Hematopoietic multipotent progenitor cell (in vitro differentiated cells): ENCODE data around the gene HSDL2. TPM values are rescaled to one million over a fixed set of nuclear protein-coding genes. Genes with fewer than 3 reads are reported as not detected.
"Not testable (repeated sequence)": the region's sequence is repeated elsewhere in the genome, so short reads cannot be mapped to it uniquely, and the experiment has no call there.

ENCODE experiments used
- DNase-seq, 3 donors: peaks; one replicate each; pipeline ENCODE4 v3.0.0-alpha.2; 2011 to 2015; ENCODE audit warnings: low read depth in 2 of 3, low spot score in 2 of 3
- total RNA-seq: library from RNA; depleted of rRNA; stranded (reverse); fragments of >200 nt; gene quantifications from one replicate; pipeline ENCODE4 v1.2.3, GENCODE V29; 2012

The HSDL2 gene
- total RNA-seq, 1 donor, result 17.0 TPM

DNA sequence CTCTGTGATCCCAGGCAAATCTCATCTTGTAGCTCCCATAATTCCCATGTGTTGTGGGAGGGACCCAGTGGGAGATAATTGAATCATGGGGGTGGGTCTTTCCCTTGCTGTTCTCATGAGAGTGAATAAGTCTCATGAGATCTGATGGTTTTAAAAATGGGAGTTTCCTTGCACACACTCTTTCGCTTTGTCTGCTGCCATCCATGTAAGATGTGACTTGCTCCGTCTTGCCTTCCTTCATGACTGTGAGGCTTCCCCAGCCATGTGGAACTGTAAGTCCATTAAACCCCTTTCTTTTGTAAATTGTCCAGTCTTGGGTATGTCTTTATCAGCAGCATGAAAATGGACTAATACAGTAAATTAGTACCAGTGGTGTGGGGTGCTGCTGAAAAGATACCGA lies 14.7 kb upstream of the HSDL2 start:
- DNase-seq, result not testable (repeated sequence)

DNA sequence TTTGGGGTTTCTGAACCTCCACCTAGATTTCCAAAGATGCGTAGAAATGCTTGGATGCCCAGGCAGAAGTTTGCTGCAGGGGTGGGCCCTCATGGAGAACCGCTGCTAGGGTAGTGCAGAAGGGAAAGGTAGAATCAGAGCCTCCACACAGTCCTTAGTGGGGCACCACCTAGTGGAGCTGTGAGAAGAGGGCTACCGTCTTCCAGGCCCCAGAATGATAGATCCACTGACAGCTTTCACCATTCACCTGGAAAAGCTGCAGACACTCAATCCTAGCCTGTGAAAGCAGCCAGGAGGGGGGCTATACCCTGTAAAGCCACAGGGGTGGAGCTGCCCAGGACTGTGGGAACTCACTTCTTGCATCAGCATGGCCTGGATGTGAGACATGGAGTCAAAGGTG lies 13.3 kb upstream of the HSDL2 start:
- DNase-seq, result no peak

GRCh38 chr9:112367465-112367864 lies 12.4 kb upstream of the HSDL2 start:
- no peak for DNase-seq

GRCh38 chr9:112369817-112370216 lies 10.1 kb upstream of the HSDL2 start:
- DNase-seq, result no peak

DNA sequence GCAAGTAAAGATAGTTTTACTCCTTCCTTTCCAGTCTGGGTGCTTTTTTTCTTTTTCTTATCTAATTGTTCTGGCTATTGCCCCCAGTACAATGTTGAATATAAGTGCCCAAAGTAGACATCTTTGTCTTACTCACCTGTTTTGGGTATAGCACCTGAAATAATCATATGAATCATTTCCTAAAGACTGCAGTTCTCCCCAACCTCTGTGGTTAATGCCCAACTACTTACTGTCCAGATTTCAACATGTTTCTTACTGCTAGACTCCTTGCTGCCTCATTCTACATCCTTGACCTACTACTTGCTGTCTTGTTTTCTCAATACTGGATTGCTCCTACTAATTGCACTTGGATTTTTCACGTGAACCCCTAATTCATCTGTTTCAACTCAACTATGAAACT lies 8.8 kb upstream of the HSDL2 start:
- DNase-seq, result no peak

DNA sequence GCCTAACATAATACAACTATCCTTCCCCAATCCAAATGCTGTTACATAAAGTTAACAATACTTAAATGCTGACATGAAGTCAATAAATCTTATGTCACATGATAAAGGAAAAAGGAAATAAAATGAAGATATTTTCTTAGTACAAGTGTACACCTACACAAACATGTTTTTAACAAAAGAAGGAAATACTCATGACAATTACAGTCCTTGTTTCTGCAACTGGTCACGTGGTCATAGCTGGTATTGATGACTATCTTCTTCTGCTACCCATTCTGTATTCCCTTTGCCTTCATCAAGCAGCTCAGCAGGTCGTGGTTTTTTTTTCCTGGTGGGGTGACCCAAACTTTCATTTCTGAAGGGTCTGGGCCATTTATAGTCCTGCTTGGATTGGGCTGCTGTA lies 6.2 kb upstream of the HSDL2 start:
- DNase-seq, result not testable (repeated sequence)

DNA sequence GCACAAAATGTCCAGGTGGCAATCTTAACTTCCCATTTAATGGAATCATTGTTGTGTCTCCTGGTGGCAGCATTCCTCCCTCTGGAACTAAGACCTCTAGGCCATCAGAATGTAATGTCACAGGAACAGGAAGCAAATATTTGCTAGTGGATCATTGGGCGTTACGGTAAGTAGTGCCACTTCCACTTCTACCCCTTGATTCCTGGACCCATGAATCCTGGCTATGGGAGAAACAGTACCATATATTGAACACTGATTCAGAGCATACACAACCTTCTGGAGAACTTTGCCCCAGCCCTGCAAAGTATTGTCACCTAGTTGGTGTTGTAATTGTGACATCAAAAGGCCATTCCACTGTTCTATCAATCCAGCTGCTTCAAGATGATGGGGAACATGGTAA lies 5.7 kb upstream of the HSDL2 start:
- not testable (repeated sequence) for DNase-seq

DNA sequence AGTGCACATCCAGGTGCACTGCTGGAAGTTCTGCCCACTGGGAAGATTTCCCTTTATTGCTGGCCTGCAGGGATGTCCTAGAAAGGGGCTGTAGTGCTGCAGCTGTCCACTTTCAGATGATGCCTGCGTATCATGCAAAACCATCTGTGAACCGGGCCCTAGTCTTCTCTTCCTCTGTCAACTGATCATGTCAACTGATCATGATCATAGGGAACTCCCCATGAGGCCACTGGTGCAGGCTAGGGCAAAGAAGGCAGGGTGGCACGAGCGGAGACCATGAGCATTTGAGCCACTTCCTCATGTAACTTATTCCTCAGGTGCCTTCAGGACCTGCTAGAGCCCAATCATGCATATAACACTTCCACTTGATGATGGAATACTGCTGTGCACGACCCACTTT lies 4.5 kb upstream of the HSDL2 start:
- DNase-seq, result no peak

DNA sequence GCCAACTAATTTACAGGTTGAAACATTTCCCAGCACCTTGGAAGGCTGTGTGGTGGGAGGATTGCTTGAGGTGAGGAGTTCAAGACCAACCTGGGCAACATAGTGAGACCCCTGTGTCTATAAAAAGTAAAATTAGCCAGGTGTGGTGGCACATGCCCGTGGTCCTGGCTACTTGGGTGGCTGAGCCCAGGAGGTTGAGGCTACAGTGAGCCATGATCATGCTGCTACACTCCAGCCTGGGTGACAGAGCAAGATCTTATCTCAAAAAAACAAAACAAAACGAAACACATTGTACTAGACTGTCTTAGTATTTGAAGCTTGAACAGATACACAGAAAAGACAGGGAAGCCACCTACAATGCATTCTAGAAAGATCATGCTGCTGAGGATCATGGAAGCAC lies 2.8 kb upstream of the HSDL2 start:
- DNase-seq, result peak in 2 of 3 donors; percentile 12 to 65

DNA sequence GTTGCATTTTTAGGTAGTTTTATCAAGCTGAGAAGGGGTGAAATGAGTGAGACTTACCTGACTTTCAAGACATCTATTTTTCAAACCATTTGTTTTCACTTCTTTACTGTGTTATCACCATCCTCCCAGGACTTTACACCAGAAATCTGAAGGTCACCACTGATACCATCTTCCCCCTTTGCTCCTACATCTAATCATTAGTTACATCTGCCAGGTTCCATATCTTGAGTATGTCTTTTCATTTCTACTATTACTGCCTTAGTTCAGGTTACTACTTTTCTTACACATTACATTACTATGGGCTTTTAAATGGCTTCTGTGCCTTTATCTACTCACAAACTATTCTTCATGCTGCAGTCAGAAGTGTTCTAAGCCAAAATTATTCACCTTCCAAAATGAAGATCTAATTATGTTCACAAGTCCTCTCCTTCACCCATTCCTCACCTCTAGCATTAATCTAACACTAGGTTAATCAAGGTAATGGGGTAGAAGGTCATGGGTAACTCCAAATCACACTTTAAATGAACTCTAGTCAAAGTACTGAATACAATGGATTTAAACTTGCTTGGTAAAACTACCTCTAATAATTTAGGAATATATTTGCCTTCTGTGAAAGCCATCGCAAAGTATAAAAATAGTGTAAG lies 2.1 kb upstream of the HSDL2 start:
- DNase-seq, result no peak

DNA sequence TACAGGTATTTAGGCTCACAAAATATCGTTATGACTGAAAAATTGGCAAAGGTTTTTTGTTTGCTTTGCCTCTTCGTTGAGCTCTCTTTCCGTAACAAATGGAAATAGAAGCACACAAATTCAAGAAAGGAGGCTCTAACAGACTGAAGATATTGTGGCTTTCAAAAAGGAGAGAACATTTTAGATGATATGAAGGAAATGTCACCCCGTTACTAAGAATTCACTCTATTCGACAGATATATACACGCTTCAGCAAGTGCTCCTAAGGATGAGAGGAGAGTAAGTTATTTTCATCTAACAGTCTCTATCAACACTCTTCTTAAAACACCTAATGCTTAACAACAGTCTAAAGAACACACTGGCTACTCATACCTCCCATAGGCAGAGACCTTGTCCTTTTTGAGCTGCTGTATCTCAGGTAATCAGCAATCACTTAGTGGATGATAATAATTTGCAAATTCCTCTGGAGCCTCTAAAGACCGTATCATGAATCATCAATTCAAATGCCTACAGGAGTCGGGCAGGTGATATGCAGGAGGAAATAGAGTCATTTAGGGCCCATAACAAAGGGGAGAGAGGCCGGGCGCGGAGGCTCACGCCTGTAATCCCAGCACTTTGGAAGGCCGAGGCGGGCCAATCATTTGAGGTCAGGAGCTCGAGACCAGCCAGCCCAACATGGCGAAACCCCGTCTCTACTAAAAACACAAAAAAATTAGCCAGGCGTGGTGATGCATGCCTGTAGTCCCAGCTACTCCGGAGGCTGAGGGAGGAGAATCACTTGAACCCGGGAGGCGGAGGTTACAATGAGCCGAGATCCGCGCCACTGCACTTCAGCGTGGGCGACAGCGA lies 1.4 kb upstream of the HSDL2 start:
- peak in 1 of 3 donors; percentile 9 for DNase-seq

DNA sequence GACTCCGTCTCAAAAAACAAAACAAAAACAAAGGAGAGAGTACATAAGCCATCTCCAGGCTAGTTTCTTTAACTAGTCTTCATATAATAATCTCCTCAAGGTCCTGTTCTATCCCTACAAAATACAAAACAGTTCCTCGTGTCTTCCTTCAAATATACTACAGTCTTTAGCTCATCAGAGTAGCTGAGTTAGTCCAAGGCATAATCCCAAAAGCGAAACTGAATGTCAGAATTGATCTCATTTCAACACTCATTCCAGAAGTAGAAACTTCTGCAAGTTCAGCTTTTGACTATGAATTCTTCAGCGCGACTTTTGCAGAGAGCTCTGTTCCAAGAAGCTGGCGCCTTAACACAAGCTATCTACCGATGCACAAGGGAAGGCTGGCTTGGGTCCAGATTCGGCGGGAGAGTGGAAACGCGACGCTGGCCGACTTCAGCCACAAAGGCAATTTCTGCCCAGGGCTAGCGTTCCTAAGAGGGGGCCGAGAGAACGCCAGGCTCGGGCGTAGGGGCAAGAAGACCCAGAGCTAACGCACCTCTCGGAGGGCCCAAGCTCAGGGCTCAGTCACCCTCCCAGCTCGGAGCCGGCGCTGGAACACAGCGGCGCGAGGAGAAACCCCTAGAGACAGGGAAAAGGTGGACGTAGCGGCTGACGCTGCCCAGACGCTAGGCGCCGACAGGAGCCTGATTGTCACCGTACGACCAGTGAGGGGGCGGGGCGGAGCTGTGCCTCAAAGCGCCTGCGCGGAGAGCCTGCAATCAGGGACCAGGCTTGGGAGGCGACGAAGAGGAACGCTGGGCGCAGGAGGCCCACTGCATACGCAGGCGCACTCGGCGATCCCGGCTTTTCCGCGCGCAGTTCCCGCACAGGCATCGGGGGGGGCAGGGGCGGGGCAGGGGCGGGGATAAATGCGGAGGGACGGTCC lies 469 bp upstream of the HSDL2 start:
- DNase-seq, result peak; percentile 87 to 98 (median 97)

GRCh38 chr9:112380825-112381221 lies 915 bp downstream of the HSDL2 start:
- peak in 2 of 3 donors; percentile 6 to 13 for DNase-seq

- no peak for DNase-seq
These were observed 2.2 kb downstream of the HSDL2 start for GRCh38 chr9:112382066-112382465.

- no peak for DNase-seq
These were observed 2.8 kb downstream of the HSDL2 start for GRCh38 chr9:112382501-112383364.

- DNase-seq, result no peak
These were observed 4.3 kb downstream of the HSDL2 start for GRCh38 chr9:112384219-112384618.

- peak in 2 of 3 donors; percentile 37 to 67 for DNase-seq
These were observed 4.8 kb downstream of the HSDL2 start for GRCh38 chr9:112384690-112385089.

DNA sequence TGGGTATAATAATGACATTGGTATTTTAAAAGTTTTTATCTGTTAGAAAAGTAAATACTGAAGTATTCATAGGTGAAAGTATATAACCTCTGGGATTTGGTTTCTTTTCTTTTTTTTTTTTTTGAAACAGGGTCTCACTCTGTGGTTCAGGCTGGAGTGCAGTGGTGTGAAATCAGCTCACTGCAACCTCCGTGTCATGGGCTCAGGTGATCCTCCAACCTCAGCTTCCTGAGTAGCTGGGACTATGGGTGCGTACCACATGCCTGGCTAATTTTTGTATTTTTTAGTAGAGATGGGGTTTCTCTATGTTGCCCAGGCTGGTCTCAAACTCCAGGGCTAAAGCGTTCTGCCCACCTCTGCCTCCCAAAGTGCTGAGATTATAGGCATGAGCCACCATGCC lies 7.2 kb downstream of the HSDL2 start:
- no peak for DNase-seq

GRCh38 chr9:112389897-112390296 lies 10.0 kb downstream of the HSDL2 start:
- not testable (repeated sequence) for DNase-seq

- DNase-seq, result not testable (repeated sequence)
These were observed 12.1 kb downstream of the HSDL2 start for GRCh38 chr9:112391936-112392560.
